GM19455 (cell line): ENCODE measurements around the gene CARM1.
"Not testable (repeated sequence)": the region's sequence is repeated elsewhere in the genome, so short reads cannot be mapped to it uniquely, and the experiment has no call there.

Experiments
- ATAC-seq: cut with Tn5 transposase; IDR thresholded peaks from one replicate; pipeline ENCODE4 v1.9.1; 2021; ENCODE audit not compliant: unreplicated experiment

CARM1 gene

DNA sequence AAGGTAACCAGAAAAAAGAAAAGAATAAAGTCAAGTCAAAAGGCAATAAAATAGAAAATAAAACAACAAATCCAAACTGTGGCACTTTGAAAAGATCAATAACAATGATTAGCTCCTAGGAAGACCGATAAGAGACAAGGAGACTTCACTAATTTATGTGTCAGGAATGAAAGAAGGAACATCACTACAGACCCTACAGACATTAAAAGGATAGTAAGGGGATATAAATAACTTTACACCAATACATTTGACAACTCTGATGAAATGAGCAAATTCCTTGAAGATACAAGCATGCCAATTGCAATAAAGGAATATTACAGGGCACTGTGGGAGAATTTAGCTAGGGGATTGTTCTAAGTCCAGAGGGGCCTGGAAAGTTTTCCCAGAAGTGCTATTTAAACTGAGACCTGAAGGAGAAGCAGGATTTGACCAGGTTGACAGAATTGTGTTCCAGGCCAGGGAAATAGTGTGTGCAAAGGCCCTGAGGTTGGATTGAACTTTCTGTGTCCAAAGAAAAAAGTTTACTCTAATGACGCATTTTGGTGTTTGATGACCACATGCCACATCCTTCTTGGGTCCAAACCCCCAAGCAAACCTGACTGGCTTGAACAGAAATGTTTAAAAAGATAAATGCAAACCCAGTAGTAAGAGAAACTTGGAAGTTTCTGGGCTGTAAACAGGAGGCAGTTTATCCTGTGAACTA, 24.7 kb upstream of the CARM1 start:
- no peak for ATAC-seq

DNA sequence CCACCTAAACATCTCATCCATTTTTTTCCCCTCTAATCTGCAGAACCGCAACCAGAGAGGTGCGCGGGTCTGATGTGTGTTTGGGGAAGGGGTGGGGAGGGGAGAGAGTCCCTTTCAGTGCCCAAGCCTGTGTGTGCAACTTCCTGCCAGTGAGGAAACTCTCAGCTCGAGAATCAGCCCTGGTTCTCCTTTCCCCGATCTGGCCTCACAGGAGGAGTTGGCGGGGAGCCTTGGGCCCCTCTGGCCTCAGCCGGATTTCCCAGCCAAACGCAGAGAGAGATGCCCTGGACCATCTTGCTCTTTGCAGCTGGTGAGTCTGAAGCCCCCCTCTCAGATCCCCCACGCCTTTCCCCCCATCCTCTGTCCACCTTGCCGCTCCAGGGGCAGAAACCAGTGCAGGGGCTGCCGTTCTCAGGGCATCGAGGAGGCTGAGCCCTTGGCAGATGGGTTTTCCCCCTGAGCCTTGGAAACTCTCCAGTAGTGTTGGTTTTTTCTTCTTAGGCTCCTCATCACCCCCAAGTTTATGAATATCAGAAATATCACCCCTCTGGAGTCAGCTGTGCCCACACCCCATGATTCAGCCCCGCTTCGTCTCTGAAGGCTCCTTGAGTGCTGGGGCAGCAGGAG, 23.0 kb upstream of the CARM1 start, which contains the start of gene C19orf38:
TSS of gene C19orf38 (plus strand) at position 186 of the 627 bp plus-strand sequence. CDS start at position 280, 94 bp downstream.
- ATAC-seq, result no peak

DNA sequence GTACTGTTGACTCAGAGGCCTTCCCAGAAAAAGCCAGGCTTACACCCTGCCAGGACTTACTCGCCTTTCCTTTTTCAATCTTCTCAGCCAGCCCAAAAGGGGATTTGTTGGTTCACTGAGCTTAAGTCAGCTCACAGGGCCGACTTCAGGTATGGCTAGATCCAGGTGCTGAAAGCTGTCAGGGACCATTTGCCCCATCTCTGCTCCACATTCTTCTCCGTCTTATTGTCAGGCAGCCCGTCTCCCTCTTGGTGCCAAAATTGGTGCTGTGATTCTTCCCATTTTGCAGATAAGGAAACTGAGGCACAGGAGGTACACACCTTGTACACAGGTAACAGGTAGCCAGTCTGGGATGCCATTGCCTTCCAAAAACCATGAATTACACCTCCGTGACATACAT, 20.7 kb upstream of the CARM1 start:
- ATAC-seq, result no peak

DNA sequence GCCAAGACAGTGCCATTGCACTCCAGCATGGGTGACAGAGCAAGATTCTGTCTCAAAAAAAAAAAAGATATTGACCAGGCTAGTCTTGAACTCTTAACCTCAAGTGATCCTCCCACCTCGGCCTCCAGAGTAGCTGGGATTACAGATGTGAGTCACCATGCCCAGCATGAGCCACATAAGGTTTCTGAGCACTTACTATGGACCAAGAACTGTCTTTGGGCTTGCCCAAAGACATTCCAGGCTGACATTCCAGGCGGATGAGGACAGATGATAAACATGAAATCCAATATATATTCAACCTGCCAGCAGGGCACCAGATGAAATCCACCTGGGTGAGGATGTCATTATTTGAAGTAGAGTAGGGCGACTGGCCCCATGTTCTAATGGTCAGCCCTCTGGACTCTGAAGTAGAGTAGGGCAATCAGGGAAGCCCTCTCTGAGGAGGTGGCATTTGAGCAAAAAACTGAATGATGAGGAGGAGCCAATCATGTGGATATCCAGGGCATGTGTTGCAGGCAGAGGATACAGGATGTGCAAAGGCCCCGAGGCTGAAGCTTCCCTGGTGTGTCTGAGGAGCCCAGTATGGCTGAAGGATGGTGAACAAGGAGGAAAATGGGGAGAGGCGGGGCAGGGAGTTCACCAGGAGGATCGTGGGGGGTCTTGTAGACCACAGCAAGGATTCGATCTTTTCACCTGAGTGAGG, 19.1 kb upstream of the CARM1 start:
- no peak for ATAC-seq

DNA sequence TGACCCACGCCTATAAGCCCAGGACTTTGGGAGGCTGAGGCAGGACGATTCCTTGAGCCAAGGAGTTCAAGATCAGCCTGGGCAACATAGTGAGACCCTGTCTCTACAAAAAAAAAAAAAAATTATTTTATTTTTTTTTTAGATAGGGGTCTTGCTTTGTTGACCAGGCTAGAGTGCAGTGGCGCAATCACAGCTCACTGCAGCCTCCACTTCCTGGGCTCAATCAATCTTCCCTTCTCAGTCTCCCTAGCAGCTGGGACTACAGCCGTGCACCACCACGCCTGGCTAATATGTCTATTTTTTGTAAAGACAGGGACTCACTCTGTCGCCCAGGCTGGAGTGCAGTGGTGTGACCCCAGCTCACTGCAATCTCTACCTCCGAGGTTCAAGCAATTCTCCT, 18.4 kb upstream of the CARM1 start:
- ATAC-seq, result no peak

DNA sequence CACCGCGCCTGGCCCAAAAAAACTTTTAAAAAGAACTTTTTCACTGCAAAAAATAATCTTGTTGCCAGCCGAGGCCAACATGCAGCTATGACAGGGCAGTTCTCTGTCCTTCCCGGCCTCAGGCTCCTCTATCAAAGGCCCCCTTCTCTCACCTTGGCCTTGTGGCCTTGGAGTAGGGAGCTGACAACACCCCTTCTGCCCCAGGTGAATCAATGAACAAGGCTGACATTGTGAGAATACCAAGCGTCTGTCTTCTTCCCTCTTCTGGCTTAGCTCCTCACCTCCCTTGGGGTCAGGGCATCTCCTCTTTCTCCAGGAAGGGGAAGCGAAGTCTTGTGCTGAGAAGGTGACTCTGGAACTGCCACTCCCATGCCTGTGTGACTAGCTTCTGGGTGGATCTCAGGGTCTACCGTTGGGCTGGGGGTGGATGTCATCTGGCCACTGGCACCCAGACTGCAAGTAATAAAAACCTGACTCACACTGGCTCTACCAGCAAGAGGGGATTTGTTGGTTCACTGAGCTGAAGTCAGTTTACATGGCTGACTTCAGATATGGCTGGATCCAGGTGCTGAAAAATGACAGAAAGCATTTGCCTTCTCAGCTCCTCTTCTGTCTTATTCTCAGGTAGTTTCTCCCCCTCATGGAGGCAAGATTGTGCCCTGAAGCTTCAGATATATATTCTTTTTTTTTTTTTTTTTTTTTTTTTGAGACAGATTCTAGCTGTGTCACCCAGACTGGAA, 16.8 kb upstream of the CARM1 start:
- ATAC-seq, result no peak

DNA sequence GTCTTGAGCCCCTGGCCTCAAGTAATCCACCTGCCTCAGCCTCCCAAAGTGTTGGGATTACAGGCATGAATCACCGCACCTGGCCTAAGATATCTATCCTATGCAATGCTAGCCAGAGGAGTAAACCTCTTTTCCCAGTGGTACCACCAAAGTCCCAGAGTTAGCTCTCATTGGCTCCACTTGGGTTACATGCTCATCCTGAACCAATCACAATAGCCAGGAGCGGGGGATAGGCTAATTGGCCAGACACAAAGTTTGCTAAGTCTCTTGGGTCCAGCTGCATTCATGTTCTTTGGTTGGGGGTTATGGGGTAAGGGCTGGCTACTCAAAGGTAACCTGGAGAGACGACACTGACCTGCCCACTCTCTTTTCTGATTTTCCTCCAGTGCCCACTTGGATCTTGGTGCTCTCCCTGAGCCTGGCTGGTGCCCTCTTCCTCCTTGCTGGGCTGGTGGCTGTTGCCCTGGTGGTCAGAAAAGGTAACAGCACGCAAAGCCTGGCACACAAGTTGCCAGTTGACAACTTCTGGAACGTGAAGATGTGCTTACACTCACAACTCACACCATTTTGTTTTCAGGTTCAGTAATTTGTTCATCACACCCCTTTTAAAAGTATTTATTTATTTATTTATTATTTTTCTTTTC, 15.4 kb upstream of the CARM1 start:
- ATAC-seq, result no peak

DNA sequence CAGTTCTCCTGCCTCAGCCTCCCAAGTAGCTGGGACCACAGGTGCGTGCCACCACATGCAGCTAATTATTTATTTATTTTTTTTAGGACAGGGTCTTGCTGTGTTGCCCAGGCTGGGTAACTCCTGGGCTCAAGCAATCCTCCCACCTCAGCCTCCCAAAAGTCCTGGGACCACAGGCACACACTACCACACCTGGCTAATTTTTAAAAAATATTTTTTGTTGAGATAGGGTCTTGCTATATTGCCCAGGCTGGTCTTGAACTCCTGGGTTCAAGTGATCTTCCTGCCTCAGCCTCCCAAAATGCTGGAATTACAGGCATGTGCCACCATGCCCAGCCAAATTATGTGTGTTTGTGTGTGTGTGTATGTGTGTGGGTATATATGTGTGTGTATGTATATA, 14.5 kb upstream of the CARM1 start:
- ATAC-seq, result not testable (repeated sequence)

DNA sequence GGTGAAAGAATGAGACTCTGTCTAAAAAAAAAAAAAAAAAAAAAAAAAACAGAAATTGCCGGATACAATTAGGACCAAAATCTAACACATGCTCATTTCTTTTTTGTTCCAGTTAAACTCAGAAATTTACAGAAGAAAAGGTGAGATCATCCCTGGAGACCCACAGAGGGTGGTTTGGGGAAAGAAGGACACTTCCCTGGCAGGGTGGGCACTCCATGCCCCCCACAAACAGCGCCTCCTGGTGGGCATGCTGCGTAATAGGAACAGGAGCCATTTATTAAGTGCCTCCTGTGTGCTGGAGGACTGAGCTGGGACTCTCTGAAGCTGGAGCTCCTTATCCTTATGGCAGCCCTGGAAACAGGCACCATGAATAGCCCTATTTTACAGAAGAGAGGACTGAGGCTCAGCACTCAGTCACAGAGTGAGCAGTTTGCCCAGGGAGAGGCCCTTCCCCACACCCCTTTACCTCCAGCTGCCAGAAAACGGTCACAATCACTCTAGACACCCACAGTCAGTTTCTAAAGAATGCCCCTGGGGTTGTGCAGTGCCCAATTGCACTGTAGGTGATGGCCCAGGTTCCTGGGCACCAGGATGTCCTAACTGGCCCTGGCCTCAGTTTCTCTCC, 13.0 kb upstream of the CARM1 start:
- no peak for ATAC-seq

DNA sequence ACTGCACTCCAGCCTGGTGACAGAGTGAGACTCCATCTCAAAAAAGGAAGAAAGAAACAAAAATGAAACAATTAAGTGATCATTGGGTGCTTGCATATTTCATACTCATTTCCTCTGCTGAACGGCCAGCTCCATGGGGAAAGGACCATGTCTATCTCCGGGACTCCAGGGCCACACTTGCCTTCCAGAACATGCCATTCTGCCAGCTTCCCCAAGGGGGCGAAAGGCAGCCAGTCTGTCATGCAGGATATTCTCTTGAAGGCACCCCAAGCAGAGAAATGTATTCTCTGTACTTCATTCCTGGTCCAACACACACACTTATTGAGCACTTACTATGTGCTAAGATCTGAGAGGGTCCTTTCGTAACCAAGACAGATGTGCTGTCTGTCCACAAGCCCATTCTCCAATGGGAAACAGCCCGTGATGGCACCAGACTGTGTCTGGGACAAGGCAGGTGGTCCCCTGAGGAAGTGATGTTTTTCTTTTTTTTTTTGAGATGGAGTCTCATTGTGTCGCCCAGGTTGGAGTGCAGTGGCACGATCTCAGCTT, 10.2 kb upstream of the CARM1 start:
- ATAC-seq, result no peak

DNA sequence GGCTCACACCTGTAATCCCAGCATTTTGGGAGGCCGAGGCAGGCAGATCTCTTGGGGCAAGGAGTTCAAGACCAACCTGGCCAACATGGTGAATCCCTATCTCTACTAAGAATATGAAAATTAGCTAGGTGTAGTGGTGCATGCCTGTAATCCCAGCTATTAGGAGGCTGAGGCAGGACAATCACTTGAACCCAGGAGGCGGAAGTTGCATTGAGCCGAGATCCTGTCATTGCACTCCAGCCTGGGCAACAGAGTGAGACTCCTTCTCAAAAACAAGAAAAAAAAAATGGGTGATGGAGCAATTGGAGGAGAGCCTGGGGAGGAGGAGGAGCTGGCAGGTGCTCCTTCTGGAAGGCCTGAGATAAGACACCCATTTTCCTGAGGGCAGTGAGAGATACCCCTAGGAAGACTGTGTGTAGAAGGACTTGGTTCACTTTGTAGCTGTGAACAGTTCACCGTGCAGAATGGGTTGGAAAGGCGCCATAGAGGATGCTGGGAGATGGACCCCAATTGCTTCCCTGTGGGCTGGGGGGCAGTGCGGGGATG, 8.7 kb upstream of the CARM1 start:
- no peak for ATAC-seq

DNA sequence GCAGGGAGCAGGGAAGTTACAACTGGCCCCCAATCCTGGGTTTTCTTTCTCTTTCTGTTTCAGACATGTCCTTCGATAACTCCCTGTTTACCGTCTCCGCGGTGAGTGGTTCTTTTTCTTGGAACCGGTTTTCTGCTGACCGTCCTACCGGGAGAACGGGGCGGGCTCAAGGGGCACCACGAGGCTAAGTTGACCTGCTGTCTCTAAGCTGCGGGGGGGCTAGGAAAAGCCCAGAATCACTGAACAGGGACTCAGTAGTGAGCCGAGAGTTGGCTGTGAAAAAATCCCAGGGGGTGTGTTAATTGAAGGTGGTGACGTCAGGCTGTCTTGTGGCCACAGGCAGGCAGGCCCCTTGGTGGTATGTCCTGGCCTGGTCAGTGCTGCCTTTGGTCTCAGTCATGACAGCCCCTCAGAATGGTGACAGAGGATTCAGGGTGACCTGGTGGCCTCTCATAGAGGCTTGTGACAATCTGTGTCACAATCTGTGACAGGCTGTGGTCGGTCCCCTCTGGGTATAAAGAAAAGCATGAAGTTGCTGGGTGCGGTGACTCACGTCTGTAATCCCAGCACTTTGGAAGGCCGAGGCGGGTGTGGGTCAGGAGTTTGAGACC, 8.1 kb upstream of the CARM1 start:
- ATAC-seq, result no peak

DNA sequence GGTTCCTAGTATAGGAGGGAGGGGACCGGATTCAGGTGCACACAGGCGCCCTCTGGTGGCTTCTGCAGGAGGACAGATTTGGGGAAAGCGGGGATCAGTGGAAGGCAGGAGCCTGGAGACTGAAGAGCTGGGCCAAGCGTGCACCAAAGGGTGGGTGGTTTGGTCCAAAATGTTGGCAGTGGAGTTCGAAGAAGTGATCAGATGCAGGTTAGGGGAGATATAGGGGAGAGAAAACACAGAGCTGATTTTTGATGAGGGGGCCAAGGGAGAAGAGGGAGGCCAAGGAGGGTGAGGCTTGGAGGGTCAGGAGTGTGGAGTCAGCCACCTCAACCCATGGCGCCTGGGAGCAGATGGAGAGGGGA, 6.8 kb upstream of the CARM1 start:
- no peak for ATAC-seq

DNA sequence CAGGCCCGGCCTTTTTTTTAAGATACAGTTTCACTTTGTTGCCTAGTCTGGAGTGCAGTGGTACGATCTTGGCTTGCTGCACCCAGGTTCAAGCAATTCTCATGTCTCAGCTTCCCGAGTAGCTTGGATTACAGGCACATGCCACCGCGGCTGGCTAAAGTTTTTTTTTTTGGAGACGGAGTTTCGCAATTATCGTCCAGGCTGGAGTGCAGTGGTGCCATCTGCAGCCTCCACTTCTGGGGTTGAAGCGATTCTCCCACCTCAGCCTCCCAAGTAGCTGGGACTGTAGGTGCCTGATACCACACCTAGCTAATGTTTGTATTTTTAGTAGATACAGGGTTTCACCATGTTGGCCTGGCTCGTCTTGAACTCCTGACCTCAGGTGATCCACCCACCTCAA, 4.9 kb upstream of the CARM1 start:
- no peak for ATAC-seq

DNA sequence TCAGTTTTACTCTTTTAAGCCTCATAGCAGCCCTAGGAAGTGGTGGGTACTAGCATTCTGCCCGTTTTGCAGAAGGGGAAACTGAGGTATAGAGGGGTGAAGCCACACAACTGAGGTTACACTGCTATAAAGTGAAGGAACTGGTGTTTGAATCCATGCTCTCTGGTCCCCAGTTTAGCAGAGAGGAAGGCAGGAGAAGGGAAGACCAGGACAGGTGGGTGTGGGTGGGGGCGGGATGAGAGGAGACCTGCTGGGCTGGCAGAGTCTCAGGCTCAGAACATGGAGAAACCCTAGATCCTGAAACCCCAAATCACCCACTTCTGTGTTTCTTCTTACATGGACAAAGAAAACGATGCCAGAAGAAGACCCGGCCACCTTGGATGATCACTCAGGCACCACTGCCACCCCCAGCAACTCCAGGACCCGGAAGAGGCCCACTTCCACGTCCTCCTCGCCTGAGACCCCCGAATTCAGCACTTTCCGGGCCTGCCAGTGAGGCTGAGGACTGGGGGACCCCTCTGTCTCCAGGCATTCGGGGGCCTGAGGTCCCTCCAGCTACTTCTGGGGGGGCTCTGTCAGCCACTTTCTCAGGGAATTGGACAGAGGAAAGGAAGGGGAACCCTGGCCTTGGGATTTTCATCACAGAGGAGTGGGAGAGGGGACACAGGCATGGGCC, 2.3 kb upstream of the CARM1 start:
- ATAC-seq, result no peak

DNA sequence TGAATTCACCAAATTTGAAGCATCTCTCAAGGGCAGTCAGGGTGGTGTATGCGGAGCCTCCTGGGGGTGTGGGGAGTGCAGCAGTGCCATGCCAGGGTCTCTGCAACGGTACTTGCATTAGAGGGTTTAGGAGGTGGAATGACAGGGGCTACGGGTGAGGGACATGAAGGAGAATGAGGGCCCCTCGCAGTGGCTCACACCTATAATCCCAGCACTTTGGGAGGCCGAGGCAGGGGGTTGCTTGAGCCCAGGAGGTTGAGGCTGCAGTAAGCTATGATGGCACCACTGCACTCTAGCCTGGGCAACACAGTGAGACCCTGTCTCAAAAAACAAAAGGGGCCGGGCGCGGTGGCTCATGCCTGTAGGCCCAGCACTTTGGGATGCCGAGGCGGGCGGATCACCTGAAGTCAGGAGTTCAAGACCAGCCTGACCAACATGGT, 1.5 kb upstream of the CARM1 start:
- ATAC-seq, result not testable (repeated sequence)

DNA sequence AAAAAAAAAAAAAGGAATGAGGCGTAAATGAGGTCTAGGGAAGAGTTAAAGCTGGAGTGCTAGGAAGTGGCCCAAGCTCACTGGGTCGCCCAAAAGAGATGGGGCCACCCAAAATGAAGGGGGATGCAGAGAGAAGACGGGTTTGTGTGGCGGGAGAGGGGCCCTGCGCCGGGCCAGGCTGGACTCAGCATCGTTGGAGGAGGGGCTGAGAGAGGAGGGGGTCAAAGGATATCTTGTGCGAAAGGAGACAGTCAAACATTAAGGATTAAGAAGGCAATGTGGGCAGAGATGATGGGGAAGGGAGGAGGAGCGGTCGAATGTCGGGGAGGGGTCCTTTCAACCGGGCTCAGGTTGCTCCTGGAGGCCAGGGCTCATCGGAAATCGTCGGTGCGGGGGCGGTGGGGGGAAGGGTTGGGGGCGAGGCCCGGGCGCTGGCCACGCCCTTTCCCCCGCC, 825 bp upstream of the CARM1 start:
- ATAC-seq, result no peak

DNA sequence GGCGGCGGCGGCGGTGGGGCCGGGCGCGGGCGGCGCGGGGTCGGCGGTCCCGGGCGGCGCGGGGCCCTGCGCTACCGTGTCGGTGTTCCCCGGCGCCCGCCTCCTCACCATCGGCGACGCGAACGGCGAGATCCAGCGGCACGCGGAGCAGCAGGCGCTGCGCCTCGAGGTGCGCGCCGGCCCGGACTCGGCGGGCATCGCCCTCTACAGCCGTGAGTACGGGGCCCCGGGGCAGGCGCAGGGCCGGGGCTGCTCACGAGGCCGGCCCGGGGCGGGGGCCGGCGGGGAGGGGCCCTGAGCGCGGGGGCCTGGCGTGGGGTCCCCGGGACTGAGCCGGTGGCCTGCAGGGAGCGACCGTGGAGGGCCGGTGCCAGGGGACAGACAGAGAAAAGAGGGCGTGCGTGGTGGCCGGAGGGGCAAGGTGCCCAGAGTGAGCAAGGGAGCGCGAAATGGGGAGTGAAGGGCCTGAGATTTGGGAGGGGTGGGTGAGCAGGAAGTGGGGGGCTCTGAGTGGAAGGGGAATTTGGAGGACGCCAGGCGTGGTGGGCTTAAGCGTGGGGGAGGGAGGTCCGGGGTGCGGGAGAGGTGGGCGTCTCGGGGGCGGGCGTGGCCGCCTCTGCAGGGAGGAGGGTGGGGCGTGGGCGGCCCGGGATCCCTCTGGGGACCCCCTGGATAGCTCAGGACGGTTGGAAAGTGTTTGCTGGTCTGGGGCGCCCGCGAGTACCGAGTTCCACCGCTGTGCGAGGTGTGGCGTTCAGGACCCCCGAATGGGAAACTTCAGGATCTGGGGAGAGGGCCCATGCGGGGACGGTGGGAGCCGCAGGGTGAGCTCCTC, 575 bp downstream of the CARM1 start:
- no peak for ATAC-seq
